GM19372 (cell line): Measurements from ENCODE around the gene SMTNL1.
"Not testable (repeated sequence)": the region's sequence is repeated elsewhere in the genome, so short reads cannot be mapped to it uniquely, and the experiment has no call there.

Experiments used
- ATAC-seq: cut with Tn5 transposase; IDR thresholded peaks from one replicate; pipeline ENCODE4 v1.9.1; 2021; ENCODE audit warnings: mild to moderate bottlenecking, low read depth, moderate library complexity; ENCODE audit not compliant: unreplicated experiment

SMTNL1 gene

DNA sequence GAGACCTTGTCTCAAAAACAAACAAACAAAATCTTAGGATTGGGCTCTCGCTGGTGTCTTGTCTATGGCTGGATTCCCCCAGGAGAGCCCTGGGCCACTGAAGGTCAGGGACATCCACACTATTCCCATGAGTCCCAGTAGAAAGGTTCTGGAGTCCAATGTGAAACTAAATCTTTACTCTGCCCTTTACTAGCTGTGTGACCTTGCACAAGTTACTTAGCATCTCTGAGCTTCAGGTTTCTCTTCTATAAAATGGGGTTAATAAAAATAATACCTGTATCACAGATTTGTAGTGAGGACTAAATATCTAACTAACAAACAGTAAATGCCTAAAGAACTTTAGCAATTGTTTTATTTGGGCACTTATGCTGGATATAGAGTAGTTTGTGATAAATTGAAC lies 30.9 kb upstream of the SMTNL1 start:
- no peak for ATAC-seq

DNA sequence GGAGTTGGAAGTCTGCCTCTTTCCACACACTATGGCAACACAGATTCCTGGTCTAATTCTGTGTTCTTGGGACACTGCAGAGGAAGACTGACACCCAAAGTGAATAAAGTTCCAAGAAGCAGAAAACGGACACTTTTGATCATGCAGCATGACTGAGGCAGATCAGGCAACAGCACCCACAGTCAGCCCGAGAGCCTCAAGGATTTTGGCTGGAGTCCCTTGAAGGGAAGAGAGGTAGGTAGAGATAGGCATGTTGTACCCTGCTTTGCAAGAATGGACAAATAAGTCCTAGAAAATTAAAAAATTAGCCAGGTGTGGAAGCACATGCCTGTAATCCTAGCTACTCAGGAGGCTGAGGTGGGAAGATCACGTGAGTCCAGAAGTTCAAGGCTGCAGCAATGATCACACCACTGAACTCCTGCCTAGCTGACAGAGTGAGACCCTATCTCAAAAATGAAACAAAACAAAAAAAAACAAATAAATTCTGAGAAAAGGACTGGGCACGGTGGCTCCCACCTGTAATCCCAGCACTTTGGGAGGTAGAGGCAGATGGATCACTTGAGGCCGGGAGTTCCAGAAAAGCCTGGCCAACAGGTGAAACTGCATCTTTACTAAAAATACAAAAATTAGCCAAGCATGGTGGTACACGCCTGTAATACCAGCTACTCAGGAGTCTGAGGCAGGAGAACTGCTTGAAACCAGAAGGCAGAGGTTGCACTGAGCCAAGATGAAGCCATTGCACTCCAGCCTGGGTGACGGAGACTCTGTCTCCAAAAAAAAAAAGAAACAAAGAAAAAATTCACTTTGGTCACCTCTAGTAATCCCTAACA lies 28.8 kb upstream of the SMTNL1 start:
- ATAC-seq: no peak

DNA sequence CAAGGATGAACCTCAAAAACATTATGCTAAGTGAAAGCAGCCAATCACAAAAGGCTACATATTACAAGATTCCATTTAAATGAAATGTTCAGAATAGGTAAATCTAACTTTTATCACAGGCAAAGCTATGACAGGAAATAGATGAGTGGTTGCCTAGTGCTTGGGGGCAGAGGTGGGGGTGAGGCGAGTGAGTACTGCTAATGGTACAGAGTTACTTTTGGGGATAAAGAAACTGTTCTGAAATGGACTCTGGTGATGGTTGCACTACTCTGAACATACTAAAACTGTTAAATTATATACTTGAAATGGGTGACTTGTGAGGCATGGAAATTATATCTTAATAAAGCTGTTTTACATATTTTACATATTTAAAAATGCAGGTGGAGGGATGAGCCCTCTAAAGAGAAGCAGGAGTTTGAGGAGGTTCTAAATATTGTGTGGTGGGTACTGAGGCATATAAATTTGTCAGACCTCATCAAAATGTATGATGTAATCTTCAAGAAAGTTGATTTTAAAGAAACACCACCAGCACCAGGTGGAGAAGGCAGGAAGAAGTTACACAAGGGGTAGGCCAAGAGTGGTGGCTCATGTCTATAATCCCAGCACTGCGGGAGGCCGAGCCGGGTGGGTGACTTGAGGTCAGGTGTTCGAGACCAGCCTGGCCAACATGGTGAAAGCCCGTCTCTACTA lies 25.5 kb upstream of the SMTNL1 start:
- no peak for ATAC-seq

DNA sequence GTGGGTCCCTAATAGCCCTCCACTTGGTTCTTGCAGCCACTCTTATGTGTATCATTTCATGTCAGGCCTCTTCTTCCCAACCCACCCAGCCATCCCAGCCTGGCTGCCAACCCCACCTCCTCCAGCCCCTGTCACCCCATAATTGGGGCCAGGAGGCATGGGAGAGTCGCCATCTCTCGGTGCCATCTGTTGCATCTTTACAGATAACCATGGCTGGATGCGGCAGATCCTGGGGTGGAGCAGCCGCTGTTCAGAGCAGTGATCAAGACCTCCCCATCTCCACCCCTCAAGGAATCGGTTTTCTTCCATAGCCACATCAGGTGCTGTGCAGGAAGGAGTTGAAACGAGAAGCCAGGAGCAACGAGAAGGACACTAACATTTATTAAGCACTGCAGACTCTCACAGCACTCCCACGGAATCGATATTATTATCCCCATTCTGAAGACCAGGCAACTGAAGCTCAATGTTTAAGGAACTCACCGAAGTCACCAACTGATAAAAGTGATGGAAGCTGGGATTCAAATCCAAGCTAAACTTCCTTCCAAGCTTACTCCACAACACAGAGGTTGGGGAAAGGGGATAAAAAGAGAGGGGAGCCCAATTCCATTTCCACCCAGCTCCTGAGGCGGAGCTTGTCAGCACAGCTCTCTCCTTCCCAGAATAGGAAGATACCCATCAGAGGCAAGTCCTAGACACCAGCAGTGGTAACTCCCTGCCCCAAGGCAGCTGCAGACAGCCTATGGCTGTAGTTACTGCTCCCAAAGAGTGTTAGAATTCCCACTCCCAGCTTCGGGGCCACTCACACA lies 24.5 kb upstream of the SMTNL1 start:
- ATAC-seq: no peak

DNA sequence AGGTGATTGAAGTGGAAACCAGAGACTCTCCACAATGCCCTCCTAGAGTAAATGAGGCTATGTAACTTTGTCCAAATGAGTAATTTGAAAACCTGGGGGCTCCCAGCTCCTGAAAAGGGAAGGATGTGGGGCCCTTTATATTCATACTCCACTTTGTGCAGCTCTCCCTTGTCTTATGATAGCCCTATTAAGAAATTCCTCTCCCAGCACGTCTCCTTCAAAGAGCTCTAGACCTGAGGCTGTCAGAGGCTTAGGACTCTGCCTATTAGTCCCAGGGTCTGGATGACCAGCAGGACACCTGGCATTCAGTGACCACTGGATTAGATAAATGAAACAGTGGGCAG lies 24.0 kb upstream of the SMTNL1 start:
- no peak for ATAC-seq

DNA sequence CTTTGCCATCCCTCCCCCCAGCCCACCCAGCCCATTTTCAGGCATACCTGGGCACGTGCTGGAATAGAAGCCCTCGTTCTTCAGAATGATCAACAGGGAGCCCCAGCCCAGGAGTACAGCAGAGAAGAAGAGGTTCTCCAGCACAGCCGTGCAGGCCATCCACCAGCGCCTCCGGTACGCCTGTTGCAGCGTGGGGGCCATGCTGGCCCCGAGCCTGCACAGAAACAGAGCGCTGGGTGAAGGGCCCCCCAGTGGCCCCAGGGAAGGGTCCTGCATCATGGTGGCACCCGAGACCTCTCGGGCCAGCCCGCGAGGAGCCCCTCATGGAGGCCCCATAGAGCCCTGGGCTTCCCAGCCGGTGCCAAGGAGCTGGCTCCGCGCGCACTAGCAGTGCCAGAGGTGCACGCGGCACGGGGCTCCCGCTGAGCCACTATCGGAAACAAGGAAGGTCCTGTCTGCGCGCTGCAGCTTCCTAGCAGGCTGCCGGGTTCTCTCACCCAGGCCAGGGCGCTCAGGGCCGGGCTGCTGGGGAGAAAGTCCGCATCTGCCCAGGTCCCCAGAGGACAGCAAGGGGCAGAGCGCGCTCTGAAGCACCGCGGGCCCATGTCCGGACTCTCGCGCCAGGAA lies 23.4 kb upstream of the SMTNL1 start:
- ATAC-seq: peak; percentile 36

DNA sequence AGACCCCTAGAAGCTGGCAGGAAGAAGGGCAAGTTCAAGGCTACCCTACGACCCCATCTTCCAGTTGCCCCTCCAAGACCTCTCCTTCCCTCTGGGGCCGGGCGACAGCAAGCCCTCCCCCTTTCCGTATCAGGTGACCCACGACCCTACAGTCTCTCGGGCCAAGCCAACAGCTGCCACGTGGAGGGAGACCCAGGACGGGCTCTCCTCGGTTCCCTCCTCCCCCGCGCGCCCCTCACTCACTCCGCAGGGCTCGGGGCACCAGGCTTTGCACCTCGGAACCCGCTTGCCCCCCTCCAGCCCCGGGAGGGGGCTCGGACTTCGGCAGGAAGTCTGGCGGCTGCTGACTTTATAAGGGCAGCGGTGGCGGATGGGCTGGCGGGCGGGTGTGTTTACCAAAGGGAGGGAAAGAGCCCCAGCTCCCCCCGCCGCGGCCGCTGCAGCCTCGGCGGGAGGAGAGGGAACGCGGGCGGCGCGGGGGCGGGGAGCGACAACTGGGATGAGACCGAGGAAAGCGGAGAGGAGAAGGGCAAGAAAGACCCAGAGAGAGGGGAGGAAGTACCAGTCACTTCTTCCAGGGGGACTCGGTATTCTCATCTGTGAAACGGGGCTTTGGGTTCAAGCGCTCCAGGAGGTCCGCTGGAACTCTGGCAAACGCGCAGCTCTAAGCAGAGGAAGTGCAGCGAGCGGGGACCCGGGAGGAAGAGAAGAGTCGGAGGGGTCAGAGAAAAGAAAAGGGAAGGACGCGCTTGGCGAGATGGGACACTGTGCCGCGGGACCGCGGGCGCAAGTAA lies 22.7 kb upstream of the SMTNL1 start:
- peak; percentile 37 for ATAC-seq

DNA sequence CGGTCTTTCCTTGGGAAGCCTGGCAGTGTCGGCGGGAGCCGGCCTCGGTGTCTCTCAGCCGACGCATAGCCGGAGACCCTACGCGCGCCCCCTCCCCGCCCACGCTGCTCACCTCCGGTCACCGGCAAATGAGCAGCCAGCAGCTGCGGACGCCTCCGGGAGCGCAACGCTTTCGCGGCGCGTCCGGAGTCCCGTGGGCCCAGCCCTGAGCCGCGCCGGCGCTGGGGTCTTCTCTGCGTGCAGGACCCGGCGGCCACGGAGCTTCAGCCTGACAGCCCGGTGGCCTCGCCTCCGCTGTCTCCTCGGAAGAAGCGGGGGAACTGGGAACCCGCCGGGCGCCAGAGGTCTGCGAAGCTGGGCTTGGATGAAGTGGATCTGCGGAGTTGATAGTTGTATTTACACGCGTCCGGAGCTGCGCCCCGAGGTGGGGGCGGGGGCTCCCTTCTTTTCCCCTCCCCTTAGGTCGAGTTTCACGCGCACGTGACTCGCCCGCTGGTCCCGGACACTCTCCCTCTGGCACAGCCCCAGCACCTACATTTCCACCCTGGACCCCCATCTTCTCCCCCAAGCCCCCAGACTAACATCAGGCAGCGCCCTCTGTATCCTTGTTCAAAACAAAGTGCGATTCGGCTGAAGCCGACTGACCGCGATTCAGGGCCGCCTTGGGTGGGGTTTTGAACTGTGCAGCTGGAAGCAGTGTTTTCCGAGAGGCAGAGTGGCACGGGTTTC lies 21.9 kb upstream of the SMTNL1 start, which contains the start of gene SLC43A1:
SLC43A1 (minus strand) TSS at position 371 of the 729 bp plus-strand sequence. CDS start 1,591 bp downstream, outside the sequence.
- peak; percentile 42 for ATAC-seq

DNA sequence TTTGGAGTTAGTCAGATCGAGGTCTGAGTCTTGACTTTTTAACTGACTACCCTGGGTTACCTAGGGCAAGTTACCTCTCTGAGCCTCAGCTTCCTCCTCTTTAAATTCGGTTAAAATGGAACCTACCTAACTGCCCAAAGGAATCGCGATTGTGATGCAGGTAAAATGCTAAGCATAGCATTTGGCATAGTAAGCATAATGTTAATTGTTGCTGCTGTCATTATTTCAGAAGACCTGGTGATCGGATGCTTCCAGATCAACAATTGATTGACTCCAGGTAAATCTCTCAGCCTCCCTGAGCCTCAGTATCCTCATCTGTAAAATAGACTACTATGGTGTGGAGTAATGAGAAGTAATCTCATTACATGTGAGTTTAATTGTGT lies 21.3 kb upstream of the SMTNL1 start:
- no peak for ATAC-seq

DNA sequence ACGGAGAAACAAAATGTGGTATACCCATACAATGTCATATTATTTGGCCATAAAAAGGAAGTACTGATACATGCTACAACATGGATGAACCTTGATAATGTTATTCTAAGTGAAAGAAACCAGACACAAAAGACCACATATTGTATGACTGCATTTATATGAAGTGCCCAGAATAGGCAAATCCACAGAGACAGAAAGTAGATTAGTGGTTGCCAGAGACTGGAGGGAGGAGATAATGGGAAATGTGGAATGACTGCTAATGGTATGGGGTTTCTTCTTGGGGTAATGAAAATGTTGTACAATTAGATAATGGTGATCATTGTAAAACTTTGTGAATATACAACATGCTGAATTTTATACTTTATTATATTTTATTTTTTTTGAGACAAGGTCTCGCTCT lies 16.3 kb upstream of the SMTNL1 start:
- ATAC-seq: no peak

DNA sequence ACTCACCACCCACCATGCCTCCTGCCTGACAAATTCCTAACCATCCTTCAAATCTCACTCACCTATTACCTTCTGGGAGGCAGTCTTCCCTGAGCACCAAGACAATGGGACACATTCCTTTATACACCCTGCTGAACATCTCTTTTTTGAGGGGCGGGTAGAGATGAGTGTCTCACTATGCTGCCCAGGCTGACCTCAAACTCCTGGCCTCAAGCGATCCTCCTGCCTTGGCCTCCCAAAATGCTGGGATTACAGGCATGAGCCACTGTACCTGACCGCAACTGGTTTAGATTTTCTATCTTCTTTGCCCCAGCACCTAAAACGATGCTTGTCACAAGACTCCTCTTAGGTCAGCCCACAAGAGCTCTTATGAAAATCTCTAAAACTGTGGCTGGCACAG lies 14.0 kb upstream of the SMTNL1 start:
- ATAC-seq: no peak

DNA sequence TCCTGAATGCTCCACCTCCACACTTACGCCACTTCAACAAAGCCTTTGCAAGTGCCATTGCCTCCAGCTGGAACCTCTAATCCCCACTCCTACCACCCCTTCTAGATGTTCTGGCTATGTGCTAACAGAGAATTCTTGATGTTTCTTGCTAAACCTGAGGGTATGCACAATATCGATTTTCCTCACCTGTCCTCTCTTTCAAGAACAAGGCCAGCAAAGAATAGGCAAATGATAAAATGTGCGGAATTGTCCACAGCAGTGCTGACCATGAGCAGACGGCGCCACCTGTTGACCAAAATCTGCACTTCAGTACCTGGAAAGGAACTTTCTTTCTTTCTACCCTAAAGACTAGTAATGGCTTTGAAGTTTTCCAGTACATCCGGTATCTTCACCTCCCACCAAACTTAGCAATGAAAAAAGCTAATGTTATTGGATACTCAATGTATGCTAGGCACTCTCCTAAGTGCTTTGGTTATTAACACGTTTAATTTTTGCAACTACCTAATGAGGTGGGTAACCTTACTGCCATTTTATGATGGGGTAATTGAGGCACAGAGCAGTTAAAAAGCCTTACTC lies 10.3 kb upstream of the SMTNL1 start:
- ATAC-seq: no peak

DNA sequence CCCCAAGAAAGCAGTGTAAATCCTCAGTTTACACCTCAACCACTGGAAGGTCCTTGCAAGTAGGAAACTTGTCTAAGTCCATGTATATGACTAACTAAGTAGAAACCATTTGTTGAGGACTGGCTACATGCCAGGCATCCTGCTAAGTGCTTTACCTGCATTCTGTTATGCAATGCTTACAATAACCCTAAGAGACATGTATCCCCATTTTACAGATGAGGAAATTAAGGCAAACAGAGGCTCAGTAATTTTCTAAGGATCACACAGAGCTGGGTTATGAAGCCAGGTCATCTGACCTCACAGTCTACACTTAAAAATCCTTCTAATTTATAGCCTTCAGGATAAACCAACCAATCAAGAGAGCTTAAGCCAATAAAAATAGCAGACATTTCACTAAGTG lies 8.4 kb upstream of the SMTNL1 start:
- no peak for ATAC-seq

DNA sequence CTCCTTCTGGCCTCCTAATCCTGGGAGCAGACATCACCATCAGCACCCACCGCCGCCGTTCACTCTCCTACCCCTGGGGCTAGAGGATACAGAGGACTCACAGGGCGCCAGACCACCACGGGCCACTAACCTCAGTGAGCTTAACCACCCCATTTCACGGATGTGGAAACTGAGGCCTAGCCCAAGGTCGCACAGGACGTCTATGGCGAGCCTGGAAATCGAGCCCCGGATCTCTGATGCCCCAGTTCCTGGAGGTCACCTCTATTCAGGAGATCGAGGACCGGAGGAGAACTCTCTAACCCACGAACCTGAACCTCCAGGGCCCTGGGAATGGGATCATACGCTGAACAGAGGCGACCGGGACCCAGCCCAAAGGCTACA lies 7.2 kb upstream of the SMTNL1 start:
- no peak for ATAC-seq

DNA sequence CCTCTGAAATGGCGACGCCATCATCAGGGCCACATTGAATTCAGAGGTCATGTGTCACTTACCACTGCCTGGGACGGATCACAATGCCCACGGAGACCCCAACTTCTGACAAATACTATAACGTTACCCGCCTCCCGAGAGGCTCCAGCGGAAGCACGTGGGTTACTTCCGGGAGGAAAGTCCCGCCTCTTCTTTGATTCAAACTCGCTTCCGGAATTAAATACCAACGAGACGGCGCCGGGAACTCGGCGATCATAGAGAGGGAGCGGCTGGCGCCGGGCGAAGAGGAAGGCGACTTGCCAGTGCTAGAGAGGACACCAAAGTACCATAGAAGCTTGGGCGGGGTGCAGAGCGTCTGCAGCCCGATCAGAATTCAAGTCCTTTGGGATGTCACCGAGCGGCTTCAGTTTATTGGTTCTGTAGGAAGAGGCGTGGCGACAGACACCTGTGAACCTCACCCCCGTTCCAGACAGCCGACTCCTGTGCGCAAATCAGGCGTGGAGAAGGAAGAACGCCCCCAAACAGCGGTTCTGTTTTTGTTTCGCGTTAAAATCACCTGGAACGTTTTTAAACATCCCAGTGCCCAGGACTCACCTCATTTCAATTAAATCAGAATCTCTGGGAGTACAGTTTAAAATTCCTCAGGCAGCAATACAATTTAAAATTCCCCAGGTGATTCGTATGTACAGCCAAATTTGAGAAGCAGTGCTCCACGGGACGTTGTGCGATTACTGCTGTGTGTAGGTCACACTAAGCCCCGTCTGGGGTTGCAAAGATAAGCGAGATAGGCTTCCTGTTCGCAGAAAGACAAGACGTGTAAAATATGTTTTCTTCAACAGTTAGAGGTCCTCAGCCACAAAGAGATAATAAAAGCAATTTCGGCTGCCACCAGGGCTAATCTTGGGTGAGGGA lies 6.5 kb upstream of the SMTNL1 start, which contains the start of gene TIMM10:
TIMM10 (minus strand) TSS at position 159 of the 912 bp plus-strand sequence. CDS start 565 bp downstream, outside the sequence.
- peak; percentile 97 for ATAC-seq

DNA sequence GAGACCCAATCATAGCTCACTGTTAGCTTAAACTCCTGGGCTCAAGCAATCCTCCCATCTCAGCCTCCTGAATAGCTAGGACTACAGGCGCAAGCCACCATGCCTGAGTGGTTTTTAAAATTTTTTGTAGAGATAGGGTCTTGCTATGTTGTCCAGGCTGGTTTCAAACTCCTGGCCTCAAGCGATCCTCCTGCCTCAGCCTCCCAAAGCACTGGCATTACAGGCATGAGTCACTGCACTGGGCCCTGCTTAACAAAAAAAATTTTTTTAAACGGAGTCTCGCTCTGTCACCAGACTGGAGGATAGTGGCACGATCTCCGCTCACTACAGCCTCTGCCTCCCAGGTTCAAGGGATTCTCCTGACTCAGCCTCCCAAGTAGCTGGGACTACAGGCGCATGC lies 2.9 kb upstream of the SMTNL1 start:
- not testable (repeated sequence) for ATAC-seq

DNA sequence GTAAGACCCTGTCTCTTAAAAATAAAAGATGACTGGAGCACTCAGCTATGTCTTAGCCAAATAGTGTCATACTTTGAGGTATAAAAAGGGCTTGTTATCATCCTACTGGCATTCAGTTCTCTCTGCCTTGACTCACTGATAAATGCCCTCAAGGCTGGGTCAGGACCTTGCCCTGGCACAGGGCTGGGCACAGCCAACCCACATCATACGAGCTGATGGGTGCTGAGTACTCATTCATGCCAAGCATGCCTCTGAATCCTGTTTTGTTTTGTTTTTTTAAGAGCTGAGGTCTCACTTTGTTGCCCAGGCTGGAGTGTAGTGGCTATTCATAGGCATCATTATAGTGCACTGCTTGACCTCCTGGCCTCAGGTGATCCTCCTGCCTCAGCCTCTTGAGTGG lies 1.9 kb downstream of the SMTNL1 start:
- no peak for ATAC-seq

DNA sequence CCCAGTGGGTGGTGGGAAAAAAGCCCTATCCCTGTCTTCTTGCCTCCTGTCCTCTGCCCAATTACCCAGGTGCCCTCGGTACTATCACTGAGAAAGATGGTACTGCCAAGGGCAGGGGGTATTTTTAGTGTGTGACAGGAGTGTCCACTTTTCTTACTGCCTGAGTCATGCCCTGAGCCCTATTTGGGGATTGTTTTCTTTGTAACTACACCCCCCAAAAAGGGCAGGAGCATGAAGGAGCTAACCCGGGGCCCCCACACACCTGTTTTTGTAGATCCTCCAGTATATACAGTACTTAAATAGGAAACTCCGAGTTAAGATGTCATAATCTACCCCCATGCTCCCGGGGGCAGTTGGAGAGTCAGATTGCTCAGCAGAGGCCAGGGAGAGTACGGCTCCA lies 3.8 kb downstream of the SMTNL1 start:
- no peak for ATAC-seq
